GM23338 (cell line): ENCODE data around the gene WIPF1. TPM values are rescaled to one million over a fixed set of nuclear protein-coding genes. Genes with fewer than 3 reads are reported as not detected.

Experiments
- ATAC-seq: fragments of 200-7000 bp; cut with Tn5 transposase; 3 replicates; pipeline ENCODE4 v1.9.1; 2020
- DNase-seq: peaks from one replicate; pipeline ENCODE4 v3.0.0-alpha.2; 2015; ENCODE audit warnings: low spot score
- H2AFZ ChIP-seq: fragments of 200-600 bp; sonication (generic); 2 replicates; pipeline ENCODE4 v1.8.0; 2016; ENCODE audit warnings: antibody characterized with exemption, mild to moderate bottlenecking, moderate library complexity
- H3F3A ChIP-seq: fragments of 200-600 bp; sonication (generic); replicated peaks from 2 replicates; pipeline ENCODE4 v1.8.0; 2017; ENCODE audit warnings: antibody characterized with exemption, mixed run types, low read depth
- H3K27ac ChIP-seq: fragments of 200-600 bp; sonication (generic); 2 replicates; pipeline ENCODE4 v1.6.1; 2016; ENCODE audit warnings: low read depth
- H3K27me3 ChIP-seq: fragments of 200-600 bp; sonication (generic); 2 replicates; pipeline ENCODE4 v1.8.0; 2016; ENCODE audit warnings: mild to moderate bottlenecking, mixed run types, moderate library complexity; ENCODE audit not compliant: insufficient read depth
- H3K36me3 ChIP-seq: fragments of 200-600 bp; sonication (generic); 2 replicates; pipeline ENCODE4 v1.8.0; 2016; ENCODE audit warnings: mild to moderate bottlenecking; ENCODE audit not compliant: insufficient read depth
- H3K4me1 ChIP-seq: fragments of 200-600 bp; sonication (generic); 2 replicates; pipeline ENCODE4 v1.8.0; 2016; ENCODE audit warnings: mild to moderate bottlenecking, moderate library complexity; ENCODE audit not compliant: insufficient read depth
- H3K4me2 ChIP-seq: fragments of 200-600 bp; sonication (generic); 2 replicates; pipeline ENCODE4 v1.7.1; 2017; ENCODE audit warnings: mixed run types
- H3K4me3 ChIP-seq: fragments of 200-600 bp; sonication (generic); 2 replicates; pipeline ENCODE4 v1.6.1; 2016; ENCODE audit warnings: mixed run types
- H3K79me2 ChIP-seq: fragments of 200-600 bp; sonication (generic); replicated peaks from 2 replicates; pipeline ENCODE4 v1.8.0; 2017; ENCODE audit warnings: mild to moderate bottlenecking; ENCODE audit not compliant: insufficient read depth
- H3K9me2 ChIP-seq: fragments of 200-600 bp; sonication (generic); 2 replicates; pipeline ENCODE4 v1.8.0; 2017; ENCODE audit not compliant: insufficient read depth
- H4K20me1 ChIP-seq: fragments of 200-600 bp; sonication (generic); replicated peaks from 2 replicates; pipeline ENCODE4 v1.8.0; 2017; ENCODE audit warnings: mild to moderate bottlenecking; ENCODE audit not compliant: insufficient read depth
- H3K27ac Mint-ChIP-seq: 2 replicates; pipeline ENCODE4 v1.8.0; 2020; ENCODE audit warnings: inconsistent platforms, mild to moderate bottlenecking, moderate library complexity, mixed read lengths
- H3K27me3 Mint-ChIP-seq: 3 replicates; pipeline ENCODE4 v1.8.0; 2022; ENCODE audit warnings: low read depth, mild to moderate bottlenecking, moderate library complexity, mixed read lengths, inconsistent platforms; ENCODE audit not compliant: insufficient read depth, poor library complexity
- H3K36me3 Mint-ChIP-seq: 3 replicates; pipeline ENCODE4 v1.8.0; 2021; ENCODE audit warnings: low read depth, mild to moderate bottlenecking, inconsistent platforms, moderate library complexity, mixed read lengths
- H3K4me1 Mint-ChIP-seq: 3 replicates; pipeline ENCODE4 v1.8.0; 2020; ENCODE audit warnings: mild to moderate bottlenecking, inconsistent platforms, mixed read lengths
- H3K4me3 Mint-ChIP-seq: 3 replicates; pipeline ENCODE4 v1.8.0; 2021; ENCODE audit warnings: moderate library complexity, mild to moderate bottlenecking, inconsistent platforms, mixed read lengths
- H3K9me3 Mint-ChIP-seq: 3 replicates; pipeline ENCODE4 v1.8.0; 2020; ENCODE audit warnings: moderate library complexity, mild to moderate bottlenecking, inconsistent platforms, mixed read lengths
- CREB1 ChIP-seq: fragments of 250-450 bp; sonication (Bioruptor Pico); IDR thresholded peaks from 2 replicates; pipeline ENCODE4 v1.5.0; 2020; ENCODE audit warnings: low read depth, mild to moderate bottlenecking, moderate library complexity
- EZH2 ChIP-seq: fragments of 200-600 bp; sonication (generic); IDR thresholded peaks from one replicate; pipeline ENCODE4 v1.8.0; 2017; ENCODE audit warnings: antibody characterized with exemption, mild to moderate bottlenecking, low read depth; ENCODE audit not compliant: unreplicated experiment
- JUNB ChIP-seq: IDR thresholded peaks from one replicate; pipeline ENCODE4 v1.6.1; 2016; ENCODE audit warnings: antibody characterized with exemption; ENCODE audit not compliant: unreplicated experiment
- POLR2AphosphoS5 ChIP-seq: IDR thresholded peaks from 2 replicates; pipeline ENCODE4 v1.6.1; 2016; ENCODE audit warnings: antibody characterized with exemption, low read depth
- STAT1 ChIP-seq: IDR thresholded peaks from one replicate; pipeline ENCODE4 v1.6.1; 2016; ENCODE audit warnings: antibody characterized with exemption; ENCODE audit not compliant: unreplicated experiment
- ZNF114 ChIP-seq: fragments of 250-450 bp; sonication (Bioruptor Pico); IDR thresholded peaks from 2 replicates; pipeline ENCODE4 v1.5.0; 2020; ENCODE audit warnings: mild to moderate bottlenecking, moderate library complexity
- polyA plus RNA-seq: library from polyadenylated mRNA; unstranded; fragments of >200 nt; fragmentation: Nextera tagmentation; extraction: Ambion mirVana; gene quantifications from 2 replicates; pipeline ENCODE4 v1.2.1, GENCODE V29; 2016
- total RNA-seq: library from RNA; depleted of rRNA; stranded (reverse); fragments of >200 nt; shearing (Covaris generic); gene quantifications from 2 replicates; pipeline ENCODE4 v1.2.3, GENCODE V29; 2014
- TF ChIP-seq, protein P1 (sequence below): IDR thresholded peaks from 2 replicates; pipeline ENCODE4 v1.6.1; 2016; ENCODE audit warnings: antibody characterized with exemption
- TF ChIP-seq, protein P2 (sequence below): IDR thresholded peaks from one replicate; pipeline ENCODE4 v1.6.1; 2018; ENCODE audit warnings: antibody characterized with exemption; ENCODE audit not compliant: unreplicated experiment

The WIPF1 gene
- total and polyA plus RNA-seq, 2 experiments from 2014 or later: 3.0 to 6.0 TPM

GRCh38 chr2:174597009-174597344, 627 bp downstream of the WIPF1 start:
- H3F3A ChIP-seq: no peaks in the 10 kb centered on the region
- no peak overlapping the region for H3K27ac ChIP-seq
- H3K79me2 ChIP-seq: no peaks in the 10 kb centered on the region
- peak overlapping the region; percentile 8; the same call in 1 of the 2 replicates for H2AFZ ChIP-seq
- H3K27ac Mint-ChIP-seq: no peak overlapping the region
- ATAC-seq: no peak
- no peaks in the 10 kb centered on the region for H3K27me3 ChIP-seq
- no peak overlapping the region for H3K4me3 ChIP-seq
- H3K36me3 ChIP-seq: no peaks in the 10 kb centered on the region
- H3K4me1 Mint-ChIP-seq: peaks cover 14% of the 10 kb centered on the region
- no peaks in the 10 kb centered on the region for H4K20me1 ChIP-seq
- H3K4me2 ChIP-seq: no peak overlapping the region
- H3K4me3 Mint-ChIP-seq: no peak overlapping the region
- peaks cover 3% of the 10 kb centered on the region for H3K27me3 Mint-ChIP-seq
- peaks cover 11% of the 10 kb centered on the region for H3K9me3 Mint-ChIP-seq
- H3K4me1 ChIP-seq: no peaks in the 10 kb centered on the region; the same call in 1 of the 2 replicates
- no peak for DNase-seq
- TF ChIP-seq JUNB (no peak), CREB1 (CRISPR knock-in tag) (no peak)
- H3K36me3 Mint-ChIP-seq: peaks cover 6% of the 10 kb centered on the region; the same call in 2 of the 3 replicates
- no peaks in the 10 kb centered on the region for H3K9me2 ChIP-seq

- TF ChIP-seq POLR2AphosphoS5: no peak
- H3K9me2 ChIP-seq: no peaks in the 10 kb centered on the region
- no peak overlapping the region for H3K27ac ChIP-seq
- ATAC-seq (no peak), DNase-seq (no peak)
- no peak overlapping the region for H3K4me2 ChIP-seq
- Mint-ChIP-seq H3K9me3 (peaks cover 11% of the 10 kb centered on the region), H3K27me3 (peaks cover 3% of the 10 kb centered on the region), H3K4me3 (no peak overlapping the region), H3K36me3 (peaks cover 6% of the 10 kb centered on the region; the same call in 2 of the 3 replicates), H3K4me1 (peaks cover 14% of the 10 kb centered on the region), H3K27ac (no peak overlapping the region)
- H3K4me3 ChIP-seq: no peak overlapping the region
- no peaks in the 10 kb centered on the region; the same call in 1 of the 2 replicates for H3K4me1 ChIP-seq
- H3F3A ChIP-seq: no peaks in the 10 kb centered on the region
- no peaks in the 10 kb centered on the region for H3K27me3 ChIP-seq
- H3K79me2 ChIP-seq: no peaks in the 10 kb centered on the region
- H2AFZ ChIP-seq: no peak overlapping the region
- H4K20me1 ChIP-seq: no peaks in the 10 kb centered on the region
- no peaks in the 10 kb centered on the region for H3K36me3 ChIP-seq
Measured at GRCh38 chr2:174595891-174596397, 1.7 kb downstream of the WIPF1 start.

DNA sequence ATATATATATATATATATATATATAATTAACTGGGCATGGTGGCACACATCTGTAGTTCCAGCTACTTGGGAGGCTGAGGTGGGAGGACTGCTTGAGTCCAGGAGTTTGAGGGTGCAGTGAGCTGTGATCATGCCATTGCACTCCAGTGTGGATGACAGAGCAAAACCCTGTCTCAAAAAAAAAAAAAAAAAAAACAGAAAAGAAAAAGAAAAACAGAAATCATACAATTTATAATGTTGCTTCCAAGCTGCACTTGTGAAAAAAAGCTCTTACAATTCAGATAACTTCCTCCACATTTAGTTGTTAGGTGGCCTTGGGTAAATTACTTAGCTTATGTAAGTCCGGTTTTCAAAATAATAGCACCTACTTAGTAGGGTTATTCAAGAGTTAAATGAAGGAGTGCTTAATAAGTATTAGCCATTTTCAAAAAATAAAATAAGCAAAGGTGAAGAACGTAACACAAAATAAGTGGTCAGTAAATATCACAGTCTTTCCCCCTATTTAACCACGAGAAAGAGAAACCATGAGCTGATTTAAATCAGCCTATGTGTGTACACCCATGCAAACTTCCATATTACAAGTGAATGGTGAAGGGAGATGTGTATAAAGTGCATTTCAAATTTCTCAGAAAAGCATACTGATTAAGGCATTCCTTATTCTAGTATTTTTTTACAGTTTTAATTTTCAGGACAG, 2.3 kb downstream of the WIPF1 start:
- Histone ChIP-seq H3K4me2 (no peak overlapping the region), H4K20me1 (no peaks in the 10 kb centered on the region), H3K4me3 (no peak overlapping the region), H3K4me1 (no peaks in the 10 kb centered on the region; the same call in 1 of the 2 replicates), H2AFZ (no peak overlapping the region), H3K27me3 (no peaks in the 10 kb centered on the region), H3F3A (no peaks in the 10 kb centered on the region), H3K27ac (no peak overlapping the region), H3K36me3 (no peaks in the 10 kb centered on the region), H3K79me2 (no peaks in the 10 kb centered on the region), H3K9me2 (no peaks in the 10 kb centered on the region)
- H3K4me1 Mint-ChIP-seq: peaks cover 14% of the 10 kb centered on the region
- H3K36me3 Mint-ChIP-seq: peaks cover 2% of the 10 kb centered on the region; the same call in 2 of the 3 replicates
- peaks cover 8% of the 10 kb centered on the region for H3K9me3 Mint-ChIP-seq
- ATAC-seq: no peak
- DNase-seq: no peak
- H3K27ac Mint-ChIP-seq: no peak overlapping the region
- H3K4me3 Mint-ChIP-seq: no peak overlapping the region
- H3K27me3 Mint-ChIP-seq: peaks cover 3% of the 10 kb centered on the region
- TF ChIP-seq STAT1: no peak
- TF ChIP-seq, protein P1, sequence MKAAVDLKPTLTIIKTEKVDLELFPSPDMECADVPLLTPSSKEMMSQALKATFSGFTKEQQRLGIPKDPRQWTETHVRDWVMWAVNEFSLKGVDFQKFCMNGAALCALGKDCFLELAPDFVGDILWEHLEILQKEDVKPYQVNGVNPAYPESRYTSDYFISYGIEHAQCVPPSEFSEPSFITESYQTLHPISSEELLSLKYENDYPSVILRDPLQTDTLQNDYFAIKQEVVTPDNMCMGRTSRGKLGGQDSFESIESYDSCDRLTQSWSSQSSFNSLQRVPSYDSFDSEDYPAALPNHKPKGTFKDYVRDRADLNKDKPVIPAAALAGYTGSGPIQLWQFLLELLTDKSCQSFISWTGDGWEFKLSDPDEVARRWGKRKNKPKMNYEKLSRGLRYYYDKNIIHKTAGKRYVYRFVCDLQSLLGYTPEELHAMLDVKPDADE: no peak
- no peak for TF ChIP-seq ZNF114
- TF ChIP-seq EZH2: no peak
- TF ChIP-seq, protein P2, sequence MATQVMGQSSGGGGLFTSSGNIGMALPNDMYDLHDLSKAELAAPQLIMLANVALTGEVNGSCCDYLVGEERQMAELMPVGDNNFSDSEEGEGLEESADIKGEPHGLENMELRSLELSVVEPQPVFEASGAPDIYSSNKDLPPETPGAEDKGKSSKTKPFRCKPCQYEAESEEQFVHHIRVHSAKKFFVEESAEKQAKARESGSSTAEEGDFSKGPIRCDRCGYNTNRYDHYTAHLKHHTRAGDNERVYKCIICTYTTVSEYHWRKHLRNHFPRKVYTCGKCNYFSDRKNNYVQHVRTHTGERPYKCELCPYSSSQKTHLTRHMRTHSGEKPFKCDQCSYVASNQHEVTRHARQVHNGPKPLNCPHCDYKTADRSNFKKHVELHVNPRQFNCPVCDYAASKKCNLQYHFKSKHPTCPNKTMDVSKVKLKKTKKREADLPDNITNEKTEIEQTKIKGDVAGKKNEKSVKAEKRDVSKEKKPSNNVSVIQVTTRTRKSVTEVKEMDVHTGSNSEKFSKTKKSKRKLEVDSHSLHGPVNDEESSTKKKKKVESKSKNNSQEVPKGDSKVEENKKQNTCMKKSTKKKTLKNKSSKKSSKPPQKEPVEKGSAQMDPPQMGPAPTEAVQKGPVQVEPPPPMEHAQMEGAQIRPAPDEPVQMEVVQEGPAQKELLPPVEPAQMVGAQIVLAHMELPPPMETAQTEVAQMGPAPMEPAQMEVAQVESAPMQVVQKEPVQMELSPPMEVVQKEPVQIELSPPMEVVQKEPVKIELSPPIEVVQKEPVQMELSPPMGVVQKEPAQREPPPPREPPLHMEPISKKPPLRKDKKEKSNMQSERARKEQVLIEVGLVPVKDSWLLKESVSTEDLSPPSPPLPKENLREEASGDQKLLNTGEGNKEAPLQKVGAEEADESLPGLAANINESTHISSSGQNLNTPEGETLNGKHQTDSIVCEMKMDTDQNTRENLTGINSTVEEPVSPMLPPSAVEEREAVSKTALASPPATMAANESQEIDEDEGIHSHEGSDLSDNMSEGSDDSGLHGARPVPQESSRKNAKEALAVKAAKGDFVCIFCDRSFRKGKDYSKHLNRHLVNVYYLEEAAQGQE: no peak
- no peak for TF ChIP-seq POLR2AphosphoS5
- no peak for TF ChIP-seq CREB1 (CRISPR knock-in tag)
- no peak for TF ChIP-seq JUNB
